ENCODE data around the gene DLG2. TPM values are rescaled to one million over a fixed set of nuclear protein-coding genes. Genes with fewer than 3 reads are reported as not detected.

The DLG2 gene
- total and polyA plus RNA-seq, 9 of the 15 experiments (the other 6 are each of a cell fraction or from before 2014, with no cell fraction given), result 0.52 to 1.6 (median 0.95) TPM

- Histone ChIP-seq H3K27ac (ENCODE audit: extremely low read depth, low read depth, low read length) (no peak overlapping the region), H3K9ac (ENCODE audit: insufficient read depth in 1 of 2, low read depth in 2 of 2, low read length in 2 of 2) (no peak overlapping the region), H3K4me3 (no peak overlapping the region), H3K79me2 (ENCODE audit: control insufficient read depth, insufficient read depth, low read length) (no peaks in the 10 kb centered on the region), H3K27me3 (ENCODE audit: control insufficient read depth in 2 of 2, insufficient read depth in 2 of 2, low read length in 2 of 2) (no peaks in the 10 kb centered on the region), H3K9me1 (ENCODE audit: control insufficient read depth, insufficient read depth, low read length) (no peaks in the 10 kb centered on the region), H3K4me2 (ENCODE audit: insufficient read depth, low read length) (no peak overlapping the region), H3K4me1 (replicated peaks in 1 of 2; ENCODE audit: control insufficient read depth in 2 of 2, insufficient read depth in 2 of 2, low read length in 2 of 2) (no peaks in the 10 kb centered on the region), H2AFZ (ENCODE audit: low read depth, low read length) (no peak overlapping the region), H4K20me1 (replicated peaks; ENCODE audit: control insufficient read depth, insufficient read depth, low read length) (no peaks in the 10 kb centered on the region), H3K9me3 (replicated peaks; ENCODE audit: control insufficient read depth, insufficient read depth, low read depth, low read length) (no peaks in the 10 kb centered on the region), H3K36me3 (ENCODE audit: control insufficient read depth, insufficient read depth, low read length) (no peaks in the 10 kb centered on the region)
- intact Hi-C loops (cut with micrococcal nuclease) (no loop called here), in situ Hi-C loops (cut with MboI) (no loop called here)
- DNase-seq (ENCODE audit: extremely low read depth in 1 of 4, low spot score in 3 of 4) (no peak), ATAC-seq (no peak), FAIRE-seq (no peak)
- WGBS (ENCODE audit: insufficient coverage, low coverage, missing lambda C conversion rate), result 0% methylated on average over 4 of the region's 4 CpGs
- ChIA-PET CTCF (ENCODE audit: low intra/inter-chr PET ratio) (no interaction called here), POLR2A (no interaction called here)
- TF ChIP-seq ZNF644 (tag; IDR thresholded peaks at IDR 0.05; ENCODE audit: low read depth) (no peak), CBFA2T2 (conservative IDR thresholded peaks at IDR 0.05) (no peak), ELF2 (CRISPR knock-in tag; IDR thresholded peaks at IDR 0.05) (no peak), ZNF165 (CRISPR knock-in tag; IDR thresholded peaks at IDR 0.05; ENCODE audit: borderline replicate concordance) (no peak), ELF4 (CRISPR knock-in tag; IDR thresholded peaks at IDR 0.05) (no peak), ZZZ3 (IDR thresholded peaks at IDR 0.05) (no peak), PML (IDR thresholded peaks at IDR 0.05; ENCODE audit: low read length) (no peak), NFATC3 (IDR thresholded peaks at IDR 0.05) (no peak)
- BruUV-seq (replicated peaks), result no TSS peak
These were observed 1614.8 kb downstream of the DLG2 start for GRCh38 chr11:84012171-84012826.

- Histone ChIP-seq H3K9me1 (ENCODE audit: control insufficient read depth, insufficient read depth, low read length) (no peaks in the 10 kb centered on the region), H3K4me2 (ENCODE audit: insufficient read depth, low read length) (no peak overlapping the region), H2AFZ (ENCODE audit: low read depth, low read length) (no peak overlapping the region), H3K27ac (ENCODE audit: extremely low read depth, low read depth, low read length) (no peak overlapping the region), H3K9me3 (replicated peaks; ENCODE audit: control insufficient read depth, insufficient read depth, low read depth, low read length) (no peaks in the 10 kb centered on the region), H3K9ac (ENCODE audit: insufficient read depth in 1 of 2, low read depth in 2 of 2, low read length in 2 of 2) (no peak overlapping the region), H4K20me1 (replicated peaks; ENCODE audit: control insufficient read depth, insufficient read depth, low read length) (no peaks in the 10 kb centered on the region), H3K36me3 (ENCODE audit: control insufficient read depth, insufficient read depth, low read length) (no peaks in the 10 kb centered on the region), H3K79me2 (ENCODE audit: control insufficient read depth, insufficient read depth, low read length) (no peaks in the 10 kb centered on the region), H3K27me3 (ENCODE audit: control insufficient read depth in 2 of 2, insufficient read depth in 2 of 2, low read length in 2 of 2) (no peaks in the 10 kb centered on the region), H3K4me1 (replicated peaks in 1 of 2; ENCODE audit: control insufficient read depth in 2 of 2, insufficient read depth in 2 of 2, low read length in 2 of 2) (no peaks in the 10 kb centered on the region), H3K4me3 (no peak overlapping the region)
- TF ChIP-seq BRF1 (IDR thresholded peaks at IDR 0.05; ENCODE audit: borderline replicate concordance, extremely low read depth, insufficient read length) (no peak), NR2F6 (CRISPR knock-in tag; IDR thresholded peaks at IDR 0.05) (no peak), ZNF124 (CRISPR knock-in tag; IDR thresholded peaks at IDR 0.05) (no peak), NFYB (IDR thresholded peaks at IDR 0.05; ENCODE audit: extremely low read depth, insufficient read length) (no peak), CHCHD3 (CRISPR knock-in tag; IDR thresholded peaks at IDR 0.05) (no peak), ZNF707 (CRISPR knock-in tag; conservative IDR thresholded peaks at IDR 0.05) (peak; percentile 86)
- DNase-seq (ENCODE audit: extremely low read depth in 1 of 4, low spot score in 3 of 4) (no peak), FAIRE-seq (no peak), ATAC-seq (no peak)
- ChIA-PET CTCF (ENCODE audit: low intra/inter-chr PET ratio) (no interaction called here), POLR2A (no interaction called here)
- BruUV-seq (replicated peaks), result no TSS peak
- intact Hi-C loops (cut with micrococcal nuclease) (no loop called here), in situ Hi-C loops (cut with MboI) (no loop called here)
These were observed 1624.0 kb downstream of the DLG2 start for GRCh38 chr11:84003181-84003580.

Measured in K562 (cell line).